CD4-positive, alpha-beta T cell treated with Interleukin-1 beta for 1 hour (primary cell): ENCODE measurements around the gene LLCFC1.

Experiments used
- DNase-seq, 2 donors: peaks; one replicate each; pipeline ENCODE4 v3.0.0-alpha.2; 2020 to 2022

The LLCFC1 gene

GRCh38 chr7:142939226-142939910 is at the start of gene LLCFC1:
LLCFC1 (plus strand) TSS chr7:142939484; CDS start chr7:142939622, 138 bp downstream.
- DNase-seq = no peak

- DNase-seq = no peak
Observed at GRCh38 chr7:142889816-142890215, 49.5 kb upstream of the LLCFC1 start.

- no peak for DNase-seq
Observed at GRCh38 chr7:142890874-142891485, 48.3 kb upstream of the LLCFC1 start.

- DNase-seq = no peak
Observed at GRCh38 chr7:142891490-142892082, 47.7 kb upstream of the LLCFC1 start.

- DNase-seq = no peak
Observed at GRCh38 chr7:142892951-142893350, 46.3 kb upstream of the LLCFC1 start.

GRCh38 chr7:142894112-142894984 is 44.9 kb upstream of the LLCFC1 start:
- no peak for DNase-seq

GRCh38 chr7:142894985-142895593 is 44.2 kb upstream of the LLCFC1 start:
- no peak for DNase-seq

GRCh38 chr7:142896151-142896550 is 43.1 kb upstream of the LLCFC1 start:
- DNase-seq = no peak

- DNase-seq = no peak
Observed at GRCh38 chr7:142896741-142897379, 42.4 kb upstream of the LLCFC1 start.

GRCh38 chr7:142897691-142898090 is 41.6 kb upstream of the LLCFC1 start:
- DNase-seq = no peak

- DNase-seq = no peak
Observed at GRCh38 chr7:142898377-142899170, 40.7 kb upstream of the LLCFC1 start.

GRCh38 chr7:142899661-142900060 is 39.6 kb upstream of the LLCFC1 start:
- DNase-seq = no peak

GRCh38 chr7:142901426-142902259 is 37.6 kb upstream of the LLCFC1 start:
- DNase-seq = no peak

GRCh38 chr7:142904128-142904527 is 35.2 kb upstream of the LLCFC1 start:
- no peak for DNase-seq

- no peak for DNase-seq
Observed at GRCh38 chr7:142905759-142906158, 33.5 kb upstream of the LLCFC1 start.

- DNase-seq = no peak
Observed at GRCh38 chr7:142906643-142907042, 32.6 kb upstream of the LLCFC1 start.

GRCh38 chr7:142908290-142908689 is 31.0 kb upstream of the LLCFC1 start:
- no peak for DNase-seq

GRCh38 chr7:142908921-142909890 is 30.1 kb upstream of the LLCFC1 start:
- no peak for DNase-seq

- no peak for DNase-seq
Observed at GRCh38 chr7:142910031-142910433, 29.3 kb upstream of the LLCFC1 start.
